ENCODE data around the gene AHRR.

AHRR gene

GRCh38 chr5:370959-371810 lies 49.7 kb downstream of the AHRR start:
- no peak for TF ChIP-seq Cebpa-rat (IDR thresholded peaks at IDR 0.05)
- no peak overlapping the region for H3K9ac ChIP-seq
- no peaks in the 10 kb centered on the region for H3K36me3 ChIP-seq
- peaks cover 32% of the 10 kb centered on the region for H3K27me3 ChIP-seq
- H3K4me3 ChIP-seq: no peak overlapping the region; the same call in 1 of the 2 replicates
- peaks cover 97% of the 10 kb centered on the region for H3K4me1 ChIP-seq
- H4K20me1 ChIP-seq: peaks cover 9% of the 10 kb centered on the region; the same call in 1 of the 2 replicates
- H3K27ac ChIP-seq: no peak overlapping the region
- peaks cover 9% of the 10 kb centered on the region for H3K9me3 ChIP-seq
- peak overlapping the region; percentile 96 for H3K4me2 ChIP-seq

GRCh38 chr5:371811-372555 lies 50.5 kb downstream of the AHRR start:
- TF ChIP-seq Cebpa-rat (IDR thresholded peaks at IDR 0.05): no peak
- Histone ChIP-seq H3K4me3 (peak overlapping the region; percentile 6; the same call in 1 of the 2 replicates), H3K36me3 (no peaks in the 10 kb centered on the region), H3K9ac (peak overlapping the region; percentile 42; the same call in 1 of the 2 replicates), H3K4me1 (peaks cover 95% of the 10 kb centered on the region), H3K27ac (no peak overlapping the region), H3K9me3 (0 out of 2 replicates have a peak, but pooled peaks cover under 1% of the 10 kb centered on the region), H3K4me2 (peak overlapping the region; percentile 96), H4K20me1 (peaks cover 9% of the 10 kb centered on the region; the same call in 1 of the 2 replicates), H3K27me3 (peaks cover 32% of the 10 kb centered on the region)

GRCh38 chr5:372556-372995 lies 51.1 kb downstream of the AHRR start:
- H3K27ac ChIP-seq: no peak overlapping the region; the same call in 1 of the 2 replicates
- H3K27me3 ChIP-seq: peaks cover 32% of the 10 kb centered on the region
- peak overlapping the region; percentile 6; the same call in 1 of the 2 replicates for H3K4me3 ChIP-seq
- H3K4me2 ChIP-seq: peak overlapping the region; percentile 96
- H3K36me3 ChIP-seq: no peaks in the 10 kb centered on the region
- peaks cover 9% of the 10 kb centered on the region; the same call in 1 of the 2 replicates for H4K20me1 ChIP-seq
- no peak for TF ChIP-seq Cebpa-rat (IDR thresholded peaks at IDR 0.05)
- H3K4me1 ChIP-seq: peaks cover 90% of the 10 kb centered on the region
- no peaks in the 10 kb centered on the region for H3K9me3 ChIP-seq
- H3K9ac ChIP-seq: peak overlapping the region; percentile 42; the same call in 1 of the 2 replicates

DNA sequence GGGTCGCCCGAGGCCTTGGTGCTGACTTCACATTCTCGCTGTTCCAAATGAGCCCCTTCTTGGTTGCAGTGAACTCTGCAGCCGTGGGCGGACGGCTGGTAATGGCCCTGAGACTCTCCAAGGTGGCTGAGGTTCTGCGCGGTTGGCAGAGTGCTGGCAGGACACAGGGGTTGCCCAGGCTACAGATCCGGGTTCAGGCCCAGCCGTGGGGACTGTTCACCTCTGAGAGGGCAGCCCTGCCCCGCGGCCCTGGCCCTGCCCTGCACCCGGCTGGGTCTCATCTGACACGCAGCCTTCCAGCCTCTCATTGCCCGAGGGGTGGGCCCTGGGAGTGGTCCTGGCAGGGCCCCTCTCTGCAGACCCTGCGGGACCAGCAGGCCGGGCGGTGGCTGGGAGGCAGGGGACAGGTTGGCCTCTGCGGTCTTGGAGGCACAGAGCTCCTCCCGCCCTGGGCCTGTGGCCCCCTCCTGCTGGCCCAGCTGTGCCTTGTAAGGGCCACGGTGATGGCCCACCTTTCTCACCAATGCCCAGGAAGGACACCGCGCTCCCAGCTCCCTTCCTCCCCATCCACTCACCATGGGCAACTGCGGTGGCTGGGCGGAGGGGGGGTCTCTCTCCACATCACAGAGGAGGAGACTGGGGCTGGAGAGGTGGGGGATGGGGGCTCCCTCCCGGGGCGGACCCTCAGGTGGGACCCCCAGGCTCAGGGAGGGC lies 51.6 kb downstream of the AHRR start:
- Histone ChIP-seq H3K9ac (no peak overlapping the region), H3K4me1 (peaks cover 90% of the 10 kb centered on the region), H3K9me3 (no peaks in the 10 kb centered on the region), H3K36me3 (no peaks in the 10 kb centered on the region), H3K4me3 (peak overlapping the region; percentile 60), H3K27ac (no peak overlapping the region; the same call in 1 of the 2 replicates), H3K27me3 (peaks cover 32% of the 10 kb centered on the region), H4K20me1 (peaks cover 9% of the 10 kb centered on the region; the same call in 1 of the 2 replicates), H3K4me2 (peak overlapping the region; percentile 96)
- no peak for TF ChIP-seq Cebpa-rat (IDR thresholded peaks at IDR 0.05)

- no peak for TF ChIP-seq Cebpa-rat (IDR thresholded peaks at IDR 0.05)
- Histone ChIP-seq H3K36me3 (no peaks in the 10 kb centered on the region), H3K9me3 (no peaks in the 10 kb centered on the region), H3K4me3 (peak overlapping the region; percentile 60), H3K27ac (no peak overlapping the region; the same call in 1 of the 2 replicates), H3K27me3 (peaks cover 32% of the 10 kb centered on the region), H3K9ac (peak overlapping the region; percentile 13; the same call in 1 of the 2 replicates), H3K4me2 (peak overlapping the region; percentile 96), H3K4me1 (peaks cover 87% of the 10 kb centered on the region), H4K20me1 (peaks cover 9% of the 10 kb centered on the region; the same call in 1 of the 2 replicates)
These were observed 52.4 kb downstream of the AHRR start for GRCh38 chr5:373710-374602.

DNA sequence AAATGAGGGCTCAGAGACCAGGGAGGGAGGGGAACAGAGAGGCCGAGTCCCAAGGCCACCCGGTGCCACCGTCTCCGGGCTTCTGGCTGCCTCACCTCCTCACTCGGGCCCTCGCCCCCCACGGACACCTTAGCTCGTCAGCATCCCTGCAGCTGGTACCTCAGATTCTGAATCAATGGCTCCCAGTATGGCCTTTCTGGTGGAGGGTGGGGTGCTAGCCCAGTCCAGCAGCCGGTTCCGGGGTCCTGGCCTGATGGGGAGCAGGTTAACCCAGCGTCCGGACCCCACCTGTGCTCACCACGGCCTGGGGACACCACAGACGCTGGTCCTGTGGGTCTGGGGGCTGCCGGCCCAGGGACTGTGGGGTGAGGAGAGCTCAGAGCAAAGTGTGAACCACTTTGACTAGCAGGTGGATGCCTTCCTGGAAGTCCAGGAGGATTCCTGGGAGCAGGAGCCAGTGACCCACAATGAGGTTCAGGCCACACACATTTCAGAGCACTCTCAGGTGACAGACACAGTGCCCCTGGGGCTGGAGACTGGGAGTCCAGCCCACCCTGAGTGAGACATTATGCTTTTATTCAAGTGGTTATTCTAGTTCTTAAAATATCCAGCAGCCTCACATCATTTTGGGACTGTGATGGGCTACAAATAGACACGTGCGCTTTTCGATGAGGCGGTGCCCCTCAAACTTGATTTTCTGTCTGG lies 53.3 kb downstream of the AHRR start:
- Histone ChIP-seq H3K4me3 (no peak overlapping the region; the same call in 1 of the 2 replicates), H3K27me3 (peaks cover 32% of the 10 kb centered on the region), H3K36me3 (no peaks in the 10 kb centered on the region), H3K9ac (no peak overlapping the region), H3K4me2 (peak overlapping the region; percentile 96), H3K4me1 (peaks cover 78% of the 10 kb centered on the region), H3K27ac (no peak overlapping the region), H3K9me3 (no peaks in the 10 kb centered on the region), H4K20me1 (peaks cover 9% of the 10 kb centered on the region; the same call in 1 of the 2 replicates)
- TF ChIP-seq Cebpa-rat (IDR thresholded peaks at IDR 0.05): no peak

- TF ChIP-seq Cebpa-rat (IDR thresholded peaks at IDR 0.05): no peak
- Histone ChIP-seq H3K4me1 (peaks cover 72% of the 10 kb centered on the region), H3K27ac (no peak overlapping the region), H3K4me2 (peak overlapping the region; percentile 96), H3K9ac (no peak overlapping the region), H4K20me1 (peaks cover 9% of the 10 kb centered on the region; the same call in 1 of the 2 replicates), H3K4me3 (no peak overlapping the region), H3K9me3 (no peaks in the 10 kb centered on the region), H3K36me3 (no peaks in the 10 kb centered on the region), H3K27me3 (peaks cover 32% of the 10 kb centered on the region)
These were observed 53.9 kb downstream of the AHRR start for GRCh38 chr5:375336-375920.

Data from BLaER1 (cell line).